PFSK-1 (cell line): ENCODE results near the gene DGKI.

Experiments
- FOXP2 ChIP-seq: optimal IDR thresholded peaks from 2 replicates; pipeline ENCODE3; 2011; ENCODE audit warnings: borderline replicate concordance, control low read depth, inconsistent platforms; ENCODE audit not compliant: insufficient read depth; ENCODE audit errors: extremely low read length, extremely low read depth
- POLR2AphosphoS5 ChIP-seq: IDR thresholded peaks from 2 replicates; pipeline ENCODE4 v1.6.1; 2012; ENCODE audit warnings: low read depth, mild to moderate bottlenecking, control low read depth, low read length, moderate library complexity
- SIN3A ChIP-seq: IDR thresholded peaks from 2 replicates; pipeline ENCODE4 v1.6.1; 2012; ENCODE audit warnings: mild to moderate bottlenecking, low read length, moderate library complexity, borderline replicate concordance; ENCODE audit not compliant: insufficient read depth
- TAF1 ChIP-seq: IDR thresholded peaks from 2 replicates; pipeline ENCODE4 v1.6.1; 2012; ENCODE audit warnings: low read length, control low read depth, borderline replicate concordance; ENCODE audit not compliant: insufficient read depth
- TF ChIP-seq, protein P1 (sequence below), 2 experiments: IDR thresholded peaks; 2 replicates each; pipeline versions ENCODE4 v1.6.1 to v1.8.0; 2011 to 2012; ENCODE audit warnings: low read depth in 2 of 2, low read length in 2 of 2, control low read depth in 1 of 2, inconsistent platforms in 1 of 2, mild to moderate bottlenecking in 1 of 2, moderate library complexity in 1 of 2; ENCODE audit not compliant: insufficient read depth in 1 of 2

The DGKI gene

DNA sequence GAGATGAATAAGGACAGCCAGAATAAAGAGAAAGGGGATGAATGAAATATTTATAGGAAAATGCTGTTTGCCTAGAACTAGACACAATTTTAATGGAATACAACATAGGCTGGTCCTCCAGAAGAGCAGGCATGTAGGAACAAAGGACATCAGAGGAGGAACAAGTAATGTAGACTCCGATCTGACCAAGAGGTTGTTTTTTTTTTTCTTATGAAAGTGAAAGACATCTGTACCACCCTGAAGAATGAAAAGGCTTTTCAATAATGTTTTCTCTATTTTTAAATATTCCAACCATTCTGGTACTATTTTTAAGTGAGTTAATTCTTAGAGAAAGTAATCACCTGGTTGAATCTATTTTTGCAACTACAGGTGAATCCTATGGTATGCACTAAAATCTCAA is 366.4 kb downstream of the DGKI start:
- TF ChIP-seq TAF1 (no peak), POLR2AphosphoS5 (no peak), SIN3A (no peak), FOXP2 (no peak)
- TF ChIP-seq, protein P1, sequence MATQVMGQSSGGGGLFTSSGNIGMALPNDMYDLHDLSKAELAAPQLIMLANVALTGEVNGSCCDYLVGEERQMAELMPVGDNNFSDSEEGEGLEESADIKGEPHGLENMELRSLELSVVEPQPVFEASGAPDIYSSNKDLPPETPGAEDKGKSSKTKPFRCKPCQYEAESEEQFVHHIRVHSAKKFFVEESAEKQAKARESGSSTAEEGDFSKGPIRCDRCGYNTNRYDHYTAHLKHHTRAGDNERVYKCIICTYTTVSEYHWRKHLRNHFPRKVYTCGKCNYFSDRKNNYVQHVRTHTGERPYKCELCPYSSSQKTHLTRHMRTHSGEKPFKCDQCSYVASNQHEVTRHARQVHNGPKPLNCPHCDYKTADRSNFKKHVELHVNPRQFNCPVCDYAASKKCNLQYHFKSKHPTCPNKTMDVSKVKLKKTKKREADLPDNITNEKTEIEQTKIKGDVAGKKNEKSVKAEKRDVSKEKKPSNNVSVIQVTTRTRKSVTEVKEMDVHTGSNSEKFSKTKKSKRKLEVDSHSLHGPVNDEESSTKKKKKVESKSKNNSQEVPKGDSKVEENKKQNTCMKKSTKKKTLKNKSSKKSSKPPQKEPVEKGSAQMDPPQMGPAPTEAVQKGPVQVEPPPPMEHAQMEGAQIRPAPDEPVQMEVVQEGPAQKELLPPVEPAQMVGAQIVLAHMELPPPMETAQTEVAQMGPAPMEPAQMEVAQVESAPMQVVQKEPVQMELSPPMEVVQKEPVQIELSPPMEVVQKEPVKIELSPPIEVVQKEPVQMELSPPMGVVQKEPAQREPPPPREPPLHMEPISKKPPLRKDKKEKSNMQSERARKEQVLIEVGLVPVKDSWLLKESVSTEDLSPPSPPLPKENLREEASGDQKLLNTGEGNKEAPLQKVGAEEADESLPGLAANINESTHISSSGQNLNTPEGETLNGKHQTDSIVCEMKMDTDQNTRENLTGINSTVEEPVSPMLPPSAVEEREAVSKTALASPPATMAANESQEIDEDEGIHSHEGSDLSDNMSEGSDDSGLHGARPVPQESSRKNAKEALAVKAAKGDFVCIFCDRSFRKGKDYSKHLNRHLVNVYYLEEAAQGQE (IDR thresholded peaks at IDR 0.05; ENCODE audit: insufficient read depth in 1 of 2, low read depth in 2 of 2, low read length in 2 of 2) = no peak

DNA sequence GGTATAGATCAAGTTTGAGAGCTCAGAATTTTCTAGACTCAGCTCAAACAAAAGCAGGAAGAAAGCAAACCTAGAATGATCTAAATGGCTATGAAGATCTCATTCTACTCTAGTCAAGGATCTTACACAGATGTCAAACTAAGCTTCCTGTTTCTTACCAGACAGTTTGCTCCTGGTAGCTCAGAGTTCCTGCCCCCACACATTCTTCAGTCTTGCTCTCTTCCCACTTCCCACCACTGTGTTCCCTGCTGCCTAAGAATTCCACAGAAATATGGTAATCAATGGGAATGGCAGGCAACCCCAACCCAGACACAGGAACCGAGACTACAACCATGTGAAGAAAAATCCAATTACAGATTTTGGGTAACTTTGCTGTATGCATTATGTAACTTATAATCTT is 369.8 kb downstream of the DGKI start:
- TF ChIP-seq FOXP2 = no peak
- TF ChIP-seq POLR2AphosphoS5 = no peak
- no peak for TF ChIP-seq SIN3A
- TF ChIP-seq, protein P1 (IDR thresholded peaks at IDR 0.05; ENCODE audit: insufficient read depth in 1 of 2, low read depth in 2 of 2, low read length in 2 of 2) = no peak
- TF ChIP-seq TAF1 = no peak

DNA sequence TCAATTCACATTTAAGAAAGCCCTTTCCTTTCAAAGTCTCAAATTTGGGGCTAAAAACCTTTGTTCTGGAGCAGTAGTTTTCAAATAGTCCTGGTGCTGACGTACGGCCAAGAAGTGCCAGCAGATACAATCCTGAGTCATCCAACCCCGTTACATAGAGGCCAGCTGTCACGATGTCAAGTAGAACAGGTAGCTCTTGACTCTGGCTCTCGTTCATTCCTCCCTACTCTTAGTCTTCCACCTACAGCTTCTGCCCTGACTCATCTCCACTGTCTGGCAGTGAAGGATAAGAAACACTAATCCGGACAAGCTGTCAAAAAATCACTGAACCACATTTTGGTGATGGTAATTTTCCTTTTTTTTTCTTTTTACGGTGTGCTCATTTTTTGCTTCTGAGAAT is 370.8 kb downstream of the DGKI start:
- TF ChIP-seq POLR2AphosphoS5 (no peak), SIN3A (no peak), TAF1 (no peak), FOXP2 (no peak)
- TF ChIP-seq, protein P1 (IDR thresholded peaks at IDR 0.05; ENCODE audit: insufficient read depth in 1 of 2, low read depth in 2 of 2, low read length in 2 of 2) = no peak

DNA sequence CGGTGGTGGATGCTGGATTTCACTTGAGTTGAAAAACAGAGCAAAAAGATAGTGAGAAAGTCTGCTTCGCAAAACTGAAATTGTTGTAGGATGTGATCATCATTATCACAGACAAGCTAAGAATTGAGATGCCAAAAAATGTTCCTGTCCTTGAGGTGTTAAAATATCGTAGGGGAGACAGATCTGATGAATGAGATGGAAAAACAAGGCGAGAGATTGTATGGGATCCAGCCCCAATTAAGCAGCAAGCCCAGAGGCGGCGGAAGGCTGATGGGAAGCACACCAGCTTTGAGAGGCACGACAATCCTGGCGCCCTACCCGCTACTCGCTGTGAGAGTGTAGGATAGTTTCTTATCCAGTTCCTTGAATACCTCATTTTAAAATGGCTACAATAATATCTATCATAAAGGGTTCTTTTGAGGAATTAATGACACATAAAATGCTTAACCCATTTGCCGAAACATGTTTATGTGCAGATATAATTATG is 372.2 kb downstream of the DGKI start:
- no peak for TF ChIP-seq FOXP2

DNA sequence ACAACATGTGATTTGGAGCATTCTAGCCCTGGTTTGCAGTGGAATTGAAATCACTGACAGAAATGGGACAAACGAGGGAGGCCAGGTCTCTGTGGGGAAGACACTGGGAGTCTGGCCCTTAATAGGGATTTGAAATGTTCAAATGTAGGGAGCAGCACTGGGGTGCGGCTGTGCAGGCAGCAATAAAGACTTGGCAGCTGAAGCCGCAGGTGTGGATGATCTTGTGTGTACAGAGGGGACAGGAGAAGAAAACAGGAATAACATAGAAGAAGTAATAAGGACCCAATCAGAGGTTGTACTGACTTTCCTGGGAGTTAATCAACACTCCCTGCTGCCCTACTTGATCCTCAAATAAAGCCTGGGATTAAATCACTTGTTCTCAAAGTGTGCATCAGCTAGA is 375.6 kb downstream of the DGKI start:
- TF ChIP-seq, protein P1 (IDR thresholded peaks at IDR 0.05; ENCODE audit: insufficient read depth in 1 of 2, low read depth in 2 of 2, low read length in 2 of 2) = no peak
- TF ChIP-seq TAF1 (no peak), SIN3A (no peak), POLR2AphosphoS5 (no peak), FOXP2 (no peak)
